Renal cortical epithelial cell (primary cell): ENCODE data around the gene TUBGCP5. TPM values are rescaled to one million over a fixed set of nuclear protein-coding genes. Genes with fewer than 3 reads are reported as not detected.
A peak's percentile ranks its signal among the peaks of the same experiment; 100 is the strongest.
"Not testable (repeated sequence)": the region's sequence is repeated elsewhere in the genome, so short reads cannot be mapped to it uniquely, and the experiment has no call there.

Experiments
- DNase-seq: peaks from one replicate; pipeline ENCODE4 v3.0.0-alpha.2; 2011; ENCODE audit warnings: low read depth
- total RNA-seq: library from RNA; depleted of rRNA; stranded (reverse); fragments of >200 nt; gene quantifications from 2 replicates; pipeline ENCODE4 v1.2.3, GENCODE V29; 2014

The TUBGCP5 gene
- 21.5 and 21.9 TPM in 2 replicates for total RNA-seq

- peak; percentile 95 for DNase-seq
Measured at GRCh38 chr15:23039143-23039916, at the start of gene TUBGCP5. TUBGCP5 (minus strand) TSS chr15:23039569; CDS start chr15:23039543, 26 bp downstream.

GRCh38 chr15:23083115-23083514 is 43.7 kb upstream of the TUBGCP5 start:
- no peak for DNase-seq

- DNase-seq = not testable (repeated sequence)
Measured at GRCh38 chr15:23081996-23082737, 42.8 kb upstream of the TUBGCP5 start.

GRCh38 chr15:23081271-23081670 is 41.9 kb upstream of the TUBGCP5 start:
- DNase-seq = no peak

- DNase-seq = no peak
Measured at GRCh38 chr15:23079766-23080165, 40.4 kb upstream of the TUBGCP5 start.

- DNase-seq = no peak
Measured at GRCh38 chr15:23075927-23076326, 36.6 kb upstream of the TUBGCP5 start.

GRCh38 chr15:23074684-23075083 is 35.3 kb upstream of the TUBGCP5 start:
- peak; percentile 16 for DNase-seq

- no peak for DNase-seq
Measured at GRCh38 chr15:23073890-23074646, 34.7 kb upstream of the TUBGCP5 start.

GRCh38 chr15:23072633-23073032 is 33.3 kb upstream of the TUBGCP5 start:
- DNase-seq = no peak

- DNase-seq = no peak
Measured at GRCh38 chr15:23069496-23070166, 30.3 kb upstream of the TUBGCP5 start.

- no peak for DNase-seq
Measured at GRCh38 chr15:23067416-23067815, 28.0 kb upstream of the TUBGCP5 start.

- no peak for DNase-seq
Measured at GRCh38 chr15:23065836-23066235, 26.5 kb upstream of the TUBGCP5 start.

- DNase-seq = no peak
Measured at GRCh38 chr15:23064156-23064555, 24.8 kb upstream of the TUBGCP5 start.

- DNase-seq = no peak
Measured at GRCh38 chr15:23057707-23058106, 18.3 kb upstream of the TUBGCP5 start.

GRCh38 chr15:23055316-23055715 is 15.9 kb upstream of the TUBGCP5 start:
- no peak for DNase-seq

GRCh38 chr15:23052522-23052921 is 13.2 kb upstream of the TUBGCP5 start:
- no peak for DNase-seq

GRCh38 chr15:23050708-23051107 is 11.3 kb upstream of the TUBGCP5 start:
- DNase-seq = no peak

- no peak for DNase-seq
Measured at GRCh38 chr15:23049984-23050628, 10.7 kb upstream of the TUBGCP5 start.

GRCh38 chr15:23048572-23049282 is 9.4 kb upstream of the TUBGCP5 start:
- not testable (repeated sequence) for DNase-seq

- DNase-seq = not testable (repeated sequence)
Measured at GRCh38 chr15:23043987-23044386, 4.6 kb upstream of the TUBGCP5 start.

- DNase-seq = not testable (repeated sequence)
Measured at GRCh38 chr15:23043535-23043934, 4.2 kb upstream of the TUBGCP5 start.
